Central memory CD8-positive, alpha-beta T cell (primary cell): ENCODE measurements around the gene STUM.
A peak's percentile ranks its signal among the peaks of the same experiment; 100 is the strongest.

ENCODE experiments used
- ATAC-seq: fragments of 150-1000 bp; cut with Tn5 transposase; replicated peaks from 2 replicates; pipeline ENCODE4 v1.10.0; 2022; ENCODE audit warnings: mild to moderate bottlenecking, moderate FRiP score, moderate number of reproducible peaks; ENCODE audit not compliant: poor library complexity, severe bottlenecking; ENCODE audit errors: extremely low read depth
- DNase-seq, 2 donors: peaks; one replicate each; pipeline ENCODE4 v3.0.0; 2021; ENCODE audit warnings: low spot score in 2 of 2
- H3K27ac Mint-ChIP-seq: one replicate; pipeline ENCODE4 v1.8.0; 2022; ENCODE audit warnings: low read depth, mild to moderate bottlenecking, moderate library complexity, mixed read lengths
- H3K27me3 Mint-ChIP-seq: one replicate; pipeline ENCODE4 v1.8.0; 2022; ENCODE audit warnings: mixed read lengths
- H3K36me3 Mint-ChIP-seq: one replicate; pipeline ENCODE4 v1.8.0; 2022; ENCODE audit warnings: mild to moderate bottlenecking, moderate library complexity, mixed read lengths; ENCODE audit not compliant: insufficient read depth
- H3K4me1 Mint-ChIP-seq: one replicate; pipeline ENCODE4 v1.8.0; 2022; ENCODE audit warnings: mixed read lengths
- H3K4me3 Mint-ChIP-seq: one replicate; pipeline ENCODE4 v1.8.0; 2022; ENCODE audit warnings: mild to moderate bottlenecking, moderate library complexity, mixed read lengths
- H3K9me3 Mint-ChIP-seq: one replicate; pipeline ENCODE4 v1.8.0; 2022; ENCODE audit warnings: mixed read lengths

STUM gene

GRCh38 chr1:226646870-226647449 is 98.4 kb downstream of the STUM start:
- Mint-ChIP-seq H3K4me3 (no peak overlapping the region), H3K9me3 (no peaks in the 10 kb centered on the region), H3K4me1 (peaks cover 75% of the 10 kb centered on the region), H3K27ac (peak overlapping the region; percentile 79), H3K36me3 (peaks cover 30% of the 10 kb centered on the region), H3K27me3 (no peaks in the 10 kb centered on the region)
- ATAC-seq (no peak), DNase-seq (no peak)

GRCh38 chr1:226647719-226648118 is 99.2 kb downstream of the STUM start:
- peaks cover 32% of the 10 kb centered on the region for H3K36me3 Mint-ChIP-seq
- H3K4me1 Mint-ChIP-seq = peaks cover 75% of the 10 kb centered on the region
- no peaks in the 10 kb centered on the region for H3K27me3 Mint-ChIP-seq
- ATAC-seq = no peak
- H3K4me3 Mint-ChIP-seq = no peak overlapping the region
- no peaks in the 10 kb centered on the region for H3K9me3 Mint-ChIP-seq
- no peak for DNase-seq
- H3K27ac Mint-ChIP-seq = no peak overlapping the region

GRCh38 chr1:226648421-226648820 is 99.9 kb downstream of the STUM start:
- H3K9me3 Mint-ChIP-seq = no peaks in the 10 kb centered on the region
- DNase-seq (no peak), ATAC-seq (no peak)
- peaks cover 70% of the 10 kb centered on the region for H3K4me1 Mint-ChIP-seq
- H3K36me3 Mint-ChIP-seq = peaks cover 34% of the 10 kb centered on the region
- no peak overlapping the region for H3K27ac Mint-ChIP-seq
- H3K4me3 Mint-ChIP-seq = no peak overlapping the region
- H3K27me3 Mint-ChIP-seq = no peaks in the 10 kb centered on the region

GRCh38 chr1:226649244-226649643 is 100.7 kb downstream of the STUM start:
- H3K9me3 Mint-ChIP-seq = no peaks in the 10 kb centered on the region
- DNase-seq = no peak
- peak overlapping the region; percentile 18 for H3K4me3 Mint-ChIP-seq
- peaks cover 37% of the 10 kb centered on the region for H3K36me3 Mint-ChIP-seq
- peaks cover 62% of the 10 kb centered on the region for H3K4me1 Mint-ChIP-seq
- ATAC-seq = no peak
- no peak overlapping the region for H3K27ac Mint-ChIP-seq
- no peaks in the 10 kb centered on the region for H3K27me3 Mint-ChIP-seq

GRCh38 chr1:226649780-226650179 is 101.2 kb downstream of the STUM start:
- DNase-seq = no peak
- no peaks in the 10 kb centered on the region for H3K9me3 Mint-ChIP-seq

GRCh38 chr1:226650236-226650841 is 101.8 kb downstream of the STUM start:
- DNase-seq (no peak), ATAC-seq (no peak)
- Mint-ChIP-seq H3K9me3 (no peaks in the 10 kb centered on the region), H3K36me3 (peaks cover 44% of the 10 kb centered on the region), H3K27me3 (no peaks in the 10 kb centered on the region), H3K4me1 (peaks cover 51% of the 10 kb centered on the region), H3K27ac (peak overlapping the region; percentile 88), H3K4me3 (no peak overlapping the region)

More at GRCh38 chr1:226649780-226650179, 101.2 kb downstream of the STUM start:
- ATAC-seq = no peak
- H3K4me1 Mint-ChIP-seq = peaks cover 56% of the 10 kb centered on the region
- peak overlapping the region; percentile 18 for H3K4me3 Mint-ChIP-seq
- peaks cover 40% of the 10 kb centered on the region for H3K36me3 Mint-ChIP-seq
- H3K27ac Mint-ChIP-seq = peak overlapping the region; percentile 88
- H3K27me3 Mint-ChIP-seq = no peaks in the 10 kb centered on the region

GRCh38 chr1:226651041-226651731 is 102.6 kb downstream of the STUM start:
- peak overlapping the region; percentile 88 for H3K27ac Mint-ChIP-seq
- ATAC-seq = no peak
- peaks cover 42% of the 10 kb centered on the region for H3K4me1 Mint-ChIP-seq
- H3K36me3 Mint-ChIP-seq = peaks cover 46% of the 10 kb centered on the region
- DNase-seq = no peak
- no peak overlapping the region for H3K4me3 Mint-ChIP-seq
- no peaks in the 10 kb centered on the region for H3K27me3 Mint-ChIP-seq
- H3K9me3 Mint-ChIP-seq = no peaks in the 10 kb centered on the region

- Mint-ChIP-seq H3K36me3 (peaks cover 42% of the 10 kb centered on the region), H3K4me3 (no peak overlapping the region), H3K27ac (no peak overlapping the region), H3K4me1 (peaks cover 37% of the 10 kb centered on the region), H3K9me3 (no peaks in the 10 kb centered on the region), H3K27me3 (no peaks in the 10 kb centered on the region)
- ATAC-seq (no peak), DNase-seq (no peak)
Observed at GRCh38 chr1:226651732-226652105, 103.2 kb downstream of the STUM start.

GRCh38 chr1:226652613-226653012 is 104.0 kb downstream of the STUM start:
- Mint-ChIP-seq H3K27ac (no peak overlapping the region), H3K36me3 (peaks cover 41% of the 10 kb centered on the region), H3K27me3 (no peaks in the 10 kb centered on the region), H3K4me1 (peaks cover 34% of the 10 kb centered on the region), H3K9me3 (no peaks in the 10 kb centered on the region), H3K4me3 (peak overlapping the region; percentile 83)
- no peak for DNase-seq
- no peak for ATAC-seq

- Mint-ChIP-seq H3K4me1 (peaks cover 28% of the 10 kb centered on the region), H3K9me3 (no peaks in the 10 kb centered on the region), H3K27ac (no peak overlapping the region), H3K27me3 (no peaks in the 10 kb centered on the region), H3K36me3 (peaks cover 37% of the 10 kb centered on the region), H3K4me3 (peak overlapping the region; percentile 83)
- ATAC-seq (peak; percentile 95), DNase-seq (peak; percentile 54 to 75)
Observed at GRCh38 chr1:226653311-226653921, 104.9 kb downstream of the STUM start.

GRCh38 chr1:226654046-226654667 is 105.6 kb downstream of the STUM start:
- Mint-ChIP-seq H3K36me3 (peaks cover 34% of the 10 kb centered on the region), H3K9me3 (no peaks in the 10 kb centered on the region), H3K27ac (no peak overlapping the region), H3K27me3 (no peaks in the 10 kb centered on the region), H3K4me3 (peak overlapping the region; percentile 83), H3K4me1 (peaks cover 24% of the 10 kb centered on the region)
- no peak for DNase-seq
- ATAC-seq = no peak

- no peaks in the 10 kb centered on the region for H3K27me3 Mint-ChIP-seq
- peaks cover 24% of the 10 kb centered on the region for H3K4me1 Mint-ChIP-seq
- ATAC-seq (no peak), DNase-seq (no peak)
- peaks cover 34% of the 10 kb centered on the region for H3K36me3 Mint-ChIP-seq
- peak overlapping the region; percentile 83 for H3K4me3 Mint-ChIP-seq
- no peaks in the 10 kb centered on the region for H3K9me3 Mint-ChIP-seq
- H3K27ac Mint-ChIP-seq = no peak overlapping the region
Observed at GRCh38 chr1:226654668-226655055, 106.1 kb downstream of the STUM start.
